Measurements from ENCODE around the gene HSPB7.
"Not testable (repeated sequence)": the region's sequence is repeated elsewhere in the genome, so short reads cannot be mapped to it uniquely, and the experiment has no call there.

Gene HSPB7

GRCh38 chr1:16050328-16050727 lies 32.5 kb upstream of the HSPB7 start:
- no peak for DNase-seq

- DNase-seq, result no peak
These were observed 30.8 kb upstream of the HSPB7 start for GRCh38 chr1:16048573-16049189.

- DNase-seq, result no peak
These were observed 30.1 kb upstream of the HSPB7 start for GRCh38 chr1:16047791-16048475.

- no peak for DNase-seq
These were observed 29.0 kb upstream of the HSPB7 start for GRCh38 chr1:16046842-16047241.

- no peak for DNase-seq
These were observed 26.1 kb upstream of the HSPB7 start for GRCh38 chr1:16043950-16044349.

- DNase-seq, result no peak
These were observed 25.7 kb upstream of the HSPB7 start, which contains the start of gene CLCNKB for GRCh38 chr1:16043521-16043920. Gene CLCNKB (plus strand): TSS chr1:16043782. CDS start chr1:16044493, 711 bp downstream.

GRCh38 chr1:16042654-16043053 lies 24.8 kb upstream of the HSPB7 start:
- not testable (repeated sequence) for DNase-seq

GRCh38 chr1:16042096-16042495 lies 24.3 kb upstream of the HSPB7 start:
- DNase-seq, result no peak

- no peak for DNase-seq
These were observed 23.4 kb upstream of the HSPB7 start for GRCh38 chr1:16041200-16041599.

- not testable (repeated sequence) for DNase-seq
These were observed 22.0 kb upstream of the HSPB7 start for GRCh38 chr1:16039871-16040270.

- DNase-seq, result no peak
These were observed 20.7 kb upstream of the HSPB7 start for GRCh38 chr1:16038620-16038912.

GRCh38 chr1:16036461-16036860 lies 18.6 kb upstream of the HSPB7 start:
- not testable (repeated sequence) for DNase-seq

- DNase-seq, result not testable (repeated sequence)
These were observed 15.3 kb upstream of the HSPB7 start for GRCh38 chr1:16033103-16033632.

- DNase-seq, result no peak
These were observed 14.7 kb upstream of the HSPB7 start for GRCh38 chr1:16032388-16033102.

GRCh38 chr1:16031551-16031950 lies 13.7 kb upstream of the HSPB7 start:
- DNase-seq, result no peak

- no peak for DNase-seq
These were observed 11.4 kb upstream of the HSPB7 start for GRCh38 chr1:16029288-16029687.

- not testable (repeated sequence) for DNase-seq
These were observed 11.1 kb upstream of the HSPB7 start for GRCh38 chr1:16029003-16029268.

- no peak for DNase-seq
These were observed 10.6 kb upstream of the HSPB7 start for GRCh38 chr1:16028237-16029002.

- DNase-seq, result no peak
These were observed 9.1 kb upstream of the HSPB7 start for GRCh38 chr1:16026723-16027484.

- not testable (repeated sequence) for DNase-seq
These were observed 8.5 kb upstream of the HSPB7 start for GRCh38 chr1:16026302-16026701.

- no peak for DNase-seq
These were observed 5.3 kb upstream of the HSPB7 start for GRCh38 chr1:16023050-16023653.

GRCh38 chr1:16022393-16022792 lies 4.5 kb upstream of the HSPB7 start:
- DNase-seq, result no peak
